GM21737 (cell line): ENCODE data around the gene SOBP.
"Not testable (repeated sequence)": the region's sequence is repeated elsewhere in the genome, so short reads cannot be mapped to it uniquely, and the experiment has no call there.

ENCODE experiments used
- ATAC-seq: cut with Tn5 transposase; IDR thresholded peaks from one replicate; pipeline ENCODE4 v1.9.1; 2021; ENCODE audit warnings: mild to moderate bottlenecking, moderate library complexity; ENCODE audit not compliant: unreplicated experiment

SOBP gene

GRCh38 chr6:107488174-107488874, 1.6 kb upstream of the SOBP start:
- ATAC-seq: no peak

- ATAC-seq: no peak
These were observed 862 bp upstream of the SOBP start for GRCh38 chr6:107488875-107489635.

GRCh38 chr6:107490566-107491137, 735 bp downstream of the SOBP start:
- ATAC-seq: no peak

GRCh38 chr6:107491138-107491609, 1.3 kb downstream of the SOBP start:
- ATAC-seq: no peak

GRCh38 chr6:107491760-107492660, 2.1 kb downstream of the SOBP start:
- no peak for ATAC-seq

- no peak for ATAC-seq
These were observed 3.5 kb downstream of the SOBP start for GRCh38 chr6:107493158-107494057.

- no peak for ATAC-seq
These were observed 5.3 kb downstream of the SOBP start for GRCh38 chr6:107495196-107495643.

GRCh38 chr6:107495971-107496370, 6.1 kb downstream of the SOBP start:
- no peak for ATAC-seq

- ATAC-seq: no peak
These were observed 7.2 kb downstream of the SOBP start for GRCh38 chr6:107496892-107497684.

GRCh38 chr6:107504270-107505026, 14.5 kb downstream of the SOBP start:
- ATAC-seq: no peak

GRCh38 chr6:107506145-107506544, 16.2 kb downstream of the SOBP start:
- ATAC-seq: no peak

GRCh38 chr6:107509506-107509905, 19.6 kb downstream of the SOBP start:
- no peak for ATAC-seq

GRCh38 chr6:107510108-107510507, 20.2 kb downstream of the SOBP start:
- no peak for ATAC-seq

GRCh38 chr6:107511511-107511993, 21.6 kb downstream of the SOBP start:
- no peak for ATAC-seq

GRCh38 chr6:107513214-107513613, 23.3 kb downstream of the SOBP start:
- ATAC-seq: no peak

- no peak for ATAC-seq
These were observed 26.0 kb downstream of the SOBP start for GRCh38 chr6:107515955-107516354.

GRCh38 chr6:107517274-107517673, 27.4 kb downstream of the SOBP start:
- no peak for ATAC-seq

GRCh38 chr6:107519224-107519623, 29.3 kb downstream of the SOBP start:
- ATAC-seq: not testable (repeated sequence)
